ENCODE measurements around the gene ACAN. TPM values are rescaled to one million over a fixed set of nuclear protein-coding genes. Genes with fewer than 3 reads are reported as not detected.

Gene ACAN
- 0.23 and 1.2 TPM in 2 replicates for total RNA-seq

- DNase-seq, result no peak
These were observed at the start of gene ACAN for GRCh38 chr15:88803241-88803919. TSS of gene ACAN (plus strand) at chr15:88803436. CDS start at chr15:88836207, 32,771 bp downstream.

GRCh38 chr15:88756521-88756920 is 46.7 kb upstream of the ACAN start:
- no peak for DNase-seq

- no peak for DNase-seq
These were observed 46.3 kb upstream of the ACAN start for GRCh38 chr15:88756921-88757320.

- DNase-seq, result no peak
These were observed 43.4 kb upstream of the ACAN start for GRCh38 chr15:88759872-88760271.

GRCh38 chr15:88764448-88764847 is 38.8 kb upstream of the ACAN start:
- DNase-seq, result no peak

GRCh38 chr15:88765212-88765611 is 38.0 kb upstream of the ACAN start:
- no peak for DNase-seq

- DNase-seq, result no peak
These were observed 33.9 kb upstream of the ACAN start for GRCh38 chr15:88769161-88769971.

- no peak for DNase-seq
These were observed 27.5 kb upstream of the ACAN start for GRCh38 chr15:88775776-88776175.

- no peak for DNase-seq
These were observed 26.6 kb upstream of the ACAN start for GRCh38 chr15:88776646-88777045.

- DNase-seq, result no peak
These were observed 23.3 kb upstream of the ACAN start for GRCh38 chr15:88779944-88780343.

GRCh38 chr15:88782465-88782864 is 20.8 kb upstream of the ACAN start:
- DNase-seq, result no peak

GRCh38 chr15:88785217-88785616 is 18.0 kb upstream of the ACAN start:
- no peak for DNase-seq

GRCh38 chr15:88788036-88788435 is 15.2 kb upstream of the ACAN start:
- no peak for DNase-seq

GRCh38 chr15:88788816-88789215 is 14.4 kb upstream of the ACAN start:
- DNase-seq, result no peak

- DNase-seq, result no peak
These were observed 12.8 kb upstream of the ACAN start for GRCh38 chr15:88790486-88790885.

GRCh38 chr15:88791637-88792036 is 11.6 kb upstream of the ACAN start:
- no peak for DNase-seq

GRCh38 chr15:88792342-88793282 is 10.6 kb upstream of the ACAN start:
- no peak for DNase-seq

GRCh38 chr15:88794001-88794400 is 9.2 kb upstream of the ACAN start:
- DNase-seq, result no peak

- DNase-seq, result no peak
These were observed 5.4 kb upstream of the ACAN start for GRCh38 chr15:88797663-88798339.

GRCh38 chr15:88799341-88799740 is 3.9 kb upstream of the ACAN start:
- DNase-seq, result no peak

GRCh38 chr15:88800026-88800425 is 3.2 kb upstream of the ACAN start:
- DNase-seq, result no peak

- DNase-seq, result no peak
These were observed 2.5 kb upstream of the ACAN start for GRCh38 chr15:88800738-88801137.

All from dermis blood vessel endothelial cell (primary cell).